NCI-H2107 (cell line): ENCODE measurements around the gene ODAPH.
A peak's percentile ranks its signal among the peaks of the same experiment; 100 is the strongest.
"Not testable (repeated sequence)": the region's sequence is repeated elsewhere in the genome, so short reads cannot be mapped to it uniquely, and the experiment has no call there.

ENCODE experiments used
- DNase-seq: peaks from one replicate; lab custom pipeline; 2025; lab: John Stamatoyannopoulos, UW

The ODAPH gene, protein sequence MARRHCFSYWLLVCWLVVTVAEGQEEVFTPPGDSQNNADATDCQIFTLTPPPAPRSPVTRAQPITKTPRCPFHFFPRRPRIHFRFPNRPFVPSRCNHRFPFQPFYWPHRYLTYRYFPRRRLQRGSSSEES

DNA sequence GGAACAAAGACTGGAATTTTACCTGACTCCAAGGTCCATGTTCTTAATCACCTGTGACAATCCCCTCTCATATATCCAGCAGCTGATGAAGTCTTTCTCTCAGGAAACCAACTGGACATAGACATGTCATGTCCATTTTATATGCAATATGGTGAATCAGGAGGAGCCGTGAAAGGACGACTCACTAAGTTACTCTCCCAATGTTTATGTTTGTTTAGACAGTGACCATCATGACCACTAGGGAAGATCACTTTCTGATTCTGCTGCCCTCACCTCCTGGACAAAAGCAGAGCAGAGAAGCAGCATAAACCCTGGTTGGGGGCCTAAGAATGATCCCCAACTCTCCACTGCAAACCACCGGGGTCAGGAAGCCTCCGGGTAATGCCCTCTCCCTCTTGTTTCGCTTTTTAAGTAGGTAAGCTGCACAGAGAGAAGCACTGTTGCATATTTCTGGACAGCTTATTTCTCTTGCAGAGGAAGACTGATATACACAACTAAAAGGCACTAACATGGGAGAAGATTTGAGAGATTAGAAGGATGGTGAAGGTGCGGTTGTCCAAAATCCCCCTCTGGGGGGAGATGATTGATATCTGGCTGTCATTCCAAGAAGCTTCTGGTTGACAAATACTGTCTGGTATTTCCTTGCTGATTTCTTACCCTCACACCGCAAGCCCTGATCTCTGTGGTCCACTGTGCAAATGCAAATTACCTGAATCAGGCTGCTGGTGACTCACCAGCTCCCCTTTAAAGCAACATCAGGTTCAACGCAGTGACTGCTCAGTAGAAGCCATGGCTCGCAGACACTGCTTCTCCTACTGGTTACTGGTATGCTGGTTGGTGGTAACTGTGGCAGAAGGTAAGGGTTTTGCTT lies at the start of gene ODAPH:
ODAPH (plus strand) TSS at position 773 of the 871 bp plus-strand sequence; CDS start at position 790, 17 bp downstream.
- DNase-seq, result no peak

DNA sequence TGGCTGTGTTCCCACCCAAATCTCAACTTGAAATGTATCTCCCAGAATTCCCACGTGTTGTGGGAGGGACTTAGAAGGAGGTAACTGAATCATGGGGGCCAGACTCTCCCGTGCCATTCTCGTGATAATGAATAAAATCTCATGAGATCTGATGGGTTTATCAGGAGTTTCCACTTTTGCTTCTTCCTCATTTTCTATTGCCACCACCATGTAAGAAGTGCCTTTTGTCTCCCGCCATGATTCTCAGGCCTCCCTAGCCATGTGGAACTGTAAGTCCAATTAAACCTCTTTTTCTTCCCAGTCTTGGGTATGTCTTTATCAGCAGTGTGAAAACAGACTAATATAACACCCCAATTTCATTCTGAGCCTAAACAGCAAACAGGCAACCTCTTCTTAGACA lies 46.3 kb upstream of the ODAPH start:
- DNase-seq, result not testable (repeated sequence)

DNA sequence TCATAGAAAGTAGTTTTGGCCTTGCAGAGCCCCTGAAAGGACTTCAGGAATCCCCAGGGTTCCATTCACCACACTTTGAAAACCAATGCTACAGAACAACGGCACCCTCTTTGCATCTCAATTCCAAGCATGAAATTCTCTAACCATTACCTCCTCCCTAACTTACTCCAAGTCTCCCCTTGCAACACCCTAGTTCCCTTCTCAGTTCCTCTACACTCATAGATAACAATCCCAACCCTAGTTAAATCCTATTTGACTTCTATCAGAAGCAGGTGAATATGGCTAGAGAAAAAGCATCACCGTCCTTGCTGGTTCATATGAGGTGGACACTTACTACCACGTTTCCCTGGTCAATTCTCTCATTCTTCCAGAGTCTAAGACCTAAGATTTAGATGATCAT lies 44.0 kb upstream of the ODAPH start:
- DNase-seq, result no peak

DNA sequence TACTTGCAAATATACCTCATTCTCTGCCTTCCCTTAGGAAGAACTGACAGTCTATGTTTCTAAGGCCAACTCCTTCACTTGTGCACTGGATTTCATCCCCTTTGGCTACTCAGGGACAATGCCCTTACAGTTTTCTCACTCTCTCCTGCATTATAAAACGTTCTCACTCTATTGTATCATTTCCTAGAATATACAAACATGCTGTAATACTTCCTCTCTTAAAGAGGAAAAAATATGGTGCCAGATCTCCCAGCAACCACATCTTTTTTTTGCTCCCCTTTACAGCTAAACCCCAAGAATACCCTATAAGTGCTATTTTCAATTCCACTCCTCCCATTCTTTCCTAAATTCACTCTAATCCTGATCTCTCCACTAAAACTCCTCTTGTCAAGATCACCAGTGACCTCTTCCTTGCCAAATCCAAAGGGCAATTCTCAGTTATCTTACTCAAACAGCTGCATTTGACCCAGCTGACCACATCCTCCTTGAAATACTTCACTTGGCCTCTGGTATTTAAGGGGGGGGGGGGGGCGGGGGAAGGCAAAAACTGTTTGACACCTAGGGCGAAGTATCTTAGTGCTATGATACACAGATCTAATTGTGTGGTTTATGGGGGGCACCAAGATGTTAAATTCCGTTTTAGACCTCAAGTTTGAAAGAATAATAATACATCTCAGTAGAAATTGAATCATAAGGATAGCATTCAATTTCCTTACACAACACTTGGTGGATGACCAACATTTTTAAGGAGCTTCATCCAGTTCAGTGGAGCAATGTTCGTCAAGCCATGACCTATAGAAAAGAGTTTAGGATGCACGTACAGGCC lies 43.3 kb upstream of the ODAPH start:
- no peak for DNase-seq

DNA sequence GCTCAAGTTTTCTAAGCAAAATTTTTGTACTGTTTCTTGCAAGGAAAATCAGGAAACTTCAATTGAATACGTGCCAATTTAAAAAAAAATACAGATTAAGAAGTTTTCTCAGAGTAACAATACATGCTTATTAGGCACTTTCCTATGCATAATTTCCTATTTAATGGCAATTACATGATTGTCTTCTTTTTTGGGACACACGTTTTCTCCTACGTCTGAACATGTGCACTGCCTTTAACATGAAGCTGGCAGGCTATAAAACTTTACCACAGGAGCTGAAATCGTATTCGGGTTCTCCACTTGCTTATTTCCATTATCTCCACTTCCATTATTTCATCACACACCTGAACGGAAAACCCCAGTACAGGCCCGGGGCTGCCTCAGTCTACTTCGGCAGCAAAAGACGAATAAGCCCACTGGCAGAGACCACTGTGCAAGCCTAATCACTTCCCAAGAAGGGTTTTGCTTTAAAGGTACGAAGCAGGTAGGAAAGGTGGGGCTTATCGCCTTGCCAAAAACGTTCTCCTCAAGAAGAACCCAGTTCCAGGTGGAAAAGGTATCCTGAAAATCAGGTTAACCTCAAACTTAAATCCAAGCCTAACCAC lies 42.2 kb upstream of the ODAPH start:
- DNase-seq, result no peak

DNA sequence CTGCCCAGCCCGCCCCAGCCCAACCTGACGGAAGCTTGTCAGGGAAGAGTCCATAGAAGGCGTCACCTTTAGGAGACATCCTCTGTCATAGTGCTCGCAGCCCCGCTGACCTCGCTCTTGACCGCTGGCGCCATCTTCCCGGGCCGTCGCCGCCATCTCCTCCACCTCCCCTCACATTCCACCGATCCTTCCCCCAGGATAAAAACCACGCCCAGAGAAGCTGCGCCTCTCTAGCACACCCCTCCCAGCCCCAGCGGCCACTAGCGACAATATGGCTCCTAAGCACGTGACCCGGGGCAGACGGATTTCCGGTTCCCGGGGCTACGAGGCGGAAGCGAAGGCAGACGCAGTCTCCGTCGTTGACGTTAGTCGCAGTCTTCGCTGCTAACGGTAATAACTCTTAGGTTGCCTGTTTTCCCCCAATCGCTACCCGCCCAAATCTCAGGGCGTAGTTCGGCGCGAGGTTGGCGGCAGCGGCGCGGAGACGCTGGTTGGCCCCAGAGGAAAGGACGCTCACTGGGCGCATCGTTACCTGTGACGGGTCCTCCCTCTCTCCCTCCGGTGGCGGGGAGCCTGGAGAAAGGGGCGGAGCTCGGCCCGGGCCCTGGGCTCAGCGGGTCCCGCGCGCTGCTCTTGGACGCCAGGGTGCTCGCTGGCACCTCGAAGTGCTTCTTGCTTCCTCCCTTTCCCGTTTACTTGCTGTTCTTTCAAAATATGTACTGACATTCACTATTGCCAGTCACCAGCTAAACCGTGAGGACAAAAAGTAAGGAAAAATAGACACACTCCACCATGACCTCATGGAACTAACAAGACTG lies 41.5 kb upstream of the ODAPH start, which contains the start of the genes RCHY1 and THAP6:
RCHY1 (minus strand) TSS at position 273 of the 818 bp plus-strand sequence; CDS start at position 156, 117 bp downstream.
THAP6 (plus strand) TSS at position 343 of the 818 bp plus-strand sequence. CDS start 980 bp downstream, outside the sequence.
- peak; percentile 74 for DNase-seq

DNA sequence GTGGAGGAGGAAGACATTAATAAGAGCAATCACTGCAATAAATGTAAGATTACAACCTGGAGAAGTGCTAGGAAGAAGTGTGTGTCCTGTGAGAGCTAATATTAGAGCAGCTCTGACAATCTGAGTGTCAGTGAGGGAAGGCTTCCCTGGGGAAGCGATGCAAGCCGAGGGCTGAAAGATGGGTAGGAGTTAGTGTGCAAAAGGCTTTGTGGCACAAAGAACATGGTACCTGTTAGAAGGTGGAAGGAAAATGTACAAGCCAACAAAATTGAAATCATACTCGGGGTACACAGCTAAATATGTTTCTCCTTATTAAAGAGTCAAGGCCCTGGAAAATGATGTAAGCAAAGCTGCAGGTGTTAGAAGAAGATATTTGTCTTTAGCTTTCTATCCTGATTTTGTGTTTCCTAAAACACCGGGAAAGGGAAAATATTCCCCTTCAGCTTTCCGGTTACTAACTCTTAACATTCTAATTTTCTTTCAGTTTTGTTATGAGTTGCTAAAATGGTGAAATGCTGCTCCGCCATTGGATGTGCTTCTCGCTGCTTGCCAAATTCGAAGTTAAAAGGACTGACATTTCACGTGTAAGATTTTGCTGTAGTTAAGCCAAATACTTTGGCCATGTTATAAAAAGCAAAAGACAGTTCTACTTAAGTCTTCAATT lies 40.8 kb upstream of the ODAPH start:
- no peak for DNase-seq

DNA sequence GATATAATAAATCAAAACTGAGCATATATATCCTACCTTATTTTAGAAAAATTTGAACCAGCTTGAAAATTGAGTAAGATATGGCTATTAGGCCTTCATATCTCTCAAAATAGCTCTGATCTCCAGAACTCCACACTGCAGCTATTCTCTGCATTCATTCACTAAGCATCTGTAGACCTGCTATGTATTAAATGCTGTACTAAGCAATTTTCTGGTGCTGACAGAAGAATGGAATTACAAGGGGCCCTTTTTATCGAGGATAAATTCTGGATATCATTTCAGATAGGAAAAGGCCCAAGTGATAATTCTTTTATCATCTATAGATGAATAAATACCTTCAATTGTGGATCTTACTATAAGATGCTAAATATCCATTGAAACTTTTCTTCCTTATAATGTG lies 39.7 kb upstream of the ODAPH start:
- DNase-seq, result no peak

DNA sequence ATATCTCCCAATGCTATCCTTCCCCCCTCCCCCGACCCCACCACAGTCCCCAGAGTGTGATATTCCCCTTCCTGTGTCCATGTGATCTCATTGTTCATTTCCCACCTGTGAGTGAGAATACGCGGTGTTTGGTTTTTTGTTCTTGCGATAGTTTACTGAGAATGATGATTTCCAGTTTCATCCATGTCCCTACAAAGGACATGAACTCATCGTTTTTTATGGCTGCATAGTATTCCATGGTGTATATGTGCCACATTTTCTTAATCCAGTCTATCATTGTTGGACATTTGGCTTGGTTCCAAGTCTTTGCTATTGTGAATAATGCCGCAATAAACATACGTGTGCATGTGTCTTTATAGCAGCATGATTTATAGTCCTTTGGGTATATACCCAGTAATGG lies 36.4 kb upstream of the ODAPH start:
- not testable (repeated sequence) for DNase-seq

DNA sequence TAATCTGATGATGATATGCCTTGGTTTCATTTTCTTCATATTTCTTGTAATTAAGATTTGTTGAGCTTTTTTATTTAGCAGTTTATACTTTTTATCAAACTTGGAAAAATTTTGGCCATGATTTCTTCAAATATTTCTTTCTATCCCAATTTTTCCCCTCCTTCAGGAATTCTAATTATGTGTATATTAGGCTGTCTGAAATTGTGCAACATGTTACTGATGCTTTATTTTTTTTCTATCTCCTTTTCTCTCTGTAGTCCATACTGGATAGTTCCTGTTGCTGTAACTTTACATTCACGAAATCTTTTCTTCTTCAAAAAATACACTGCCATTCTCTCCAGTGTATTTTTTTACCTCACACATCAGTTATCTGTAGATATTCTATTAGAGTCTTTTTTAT lies 30.8 kb upstream of the ODAPH start:
- no peak for DNase-seq

DNA sequence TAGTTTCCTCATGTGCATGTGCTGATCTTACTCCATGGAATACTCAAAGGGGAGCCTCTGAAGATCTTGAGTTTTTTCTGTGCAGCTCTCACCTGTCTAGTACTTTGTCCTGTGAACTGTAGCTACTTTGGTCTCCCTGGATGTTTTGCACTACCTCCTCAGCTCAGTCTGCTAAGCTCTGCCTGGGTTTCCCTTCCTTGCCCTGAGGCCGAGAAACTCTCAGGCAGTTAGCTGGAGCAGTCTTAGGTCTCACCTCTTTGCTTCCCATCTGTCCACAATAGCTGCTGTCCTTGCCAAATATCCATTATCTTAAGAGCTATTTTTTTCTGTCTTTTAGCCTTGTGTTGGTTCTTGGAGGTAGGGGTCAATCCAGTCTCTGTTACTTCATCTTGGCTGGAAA lies 30.0 kb upstream of the ODAPH start:
- DNase-seq, result no peak

DNA sequence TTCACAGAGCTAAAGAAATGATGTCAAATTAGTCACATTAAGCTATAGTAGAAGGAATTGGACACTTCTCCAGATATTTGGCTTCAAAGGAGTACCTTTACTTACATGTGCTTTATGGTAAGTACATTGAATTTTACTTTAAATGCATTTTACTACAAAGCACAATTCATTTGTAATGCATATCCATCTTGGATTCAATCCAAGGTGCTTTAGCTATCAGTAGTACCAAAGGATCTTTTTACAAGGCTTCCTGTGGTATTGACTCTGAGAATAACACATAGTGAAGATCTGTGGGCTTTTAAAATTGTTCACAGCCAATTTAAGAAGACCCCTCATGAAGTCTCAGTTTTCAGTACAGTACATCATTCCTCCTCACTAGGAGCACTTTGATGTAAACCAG lies 28.4 kb upstream of the ODAPH start:
- DNase-seq, result no peak

DNA sequence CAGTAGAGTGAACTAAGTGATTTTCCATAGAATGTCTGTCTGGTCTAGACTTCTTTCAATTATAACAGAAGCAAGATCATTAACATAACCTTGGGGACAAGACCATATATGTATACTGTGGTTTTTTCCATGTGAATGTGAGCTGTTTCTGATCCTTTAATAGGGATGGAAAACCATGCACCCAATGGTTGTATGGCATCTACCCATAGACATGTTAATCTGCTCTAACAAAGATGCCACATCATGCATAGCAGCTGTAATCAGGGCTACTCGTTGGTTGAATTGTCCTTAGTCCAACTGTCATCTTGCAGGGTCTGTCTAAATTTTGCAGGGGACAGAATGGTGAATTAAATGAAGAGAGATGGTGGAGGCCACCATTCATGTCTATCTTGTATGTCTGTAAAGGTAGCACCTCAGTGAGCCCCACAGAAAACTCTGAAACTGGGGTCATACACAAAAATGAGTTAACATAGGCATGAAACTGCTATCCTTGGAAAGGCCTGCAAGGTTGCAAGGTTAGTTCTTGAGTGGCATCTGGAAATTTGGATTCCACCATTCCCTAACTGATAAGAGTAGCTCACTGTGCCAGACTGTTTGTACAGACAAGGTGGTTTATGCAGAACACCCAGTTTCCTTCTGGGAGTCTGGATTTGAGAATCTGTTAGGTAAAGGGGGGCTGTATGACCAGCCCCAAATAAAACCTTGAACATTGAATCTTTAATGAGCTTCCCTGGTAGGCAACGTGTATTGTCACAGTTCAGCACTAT lies 25.1 kb upstream of the ODAPH start:
- no peak for DNase-seq

DNA sequence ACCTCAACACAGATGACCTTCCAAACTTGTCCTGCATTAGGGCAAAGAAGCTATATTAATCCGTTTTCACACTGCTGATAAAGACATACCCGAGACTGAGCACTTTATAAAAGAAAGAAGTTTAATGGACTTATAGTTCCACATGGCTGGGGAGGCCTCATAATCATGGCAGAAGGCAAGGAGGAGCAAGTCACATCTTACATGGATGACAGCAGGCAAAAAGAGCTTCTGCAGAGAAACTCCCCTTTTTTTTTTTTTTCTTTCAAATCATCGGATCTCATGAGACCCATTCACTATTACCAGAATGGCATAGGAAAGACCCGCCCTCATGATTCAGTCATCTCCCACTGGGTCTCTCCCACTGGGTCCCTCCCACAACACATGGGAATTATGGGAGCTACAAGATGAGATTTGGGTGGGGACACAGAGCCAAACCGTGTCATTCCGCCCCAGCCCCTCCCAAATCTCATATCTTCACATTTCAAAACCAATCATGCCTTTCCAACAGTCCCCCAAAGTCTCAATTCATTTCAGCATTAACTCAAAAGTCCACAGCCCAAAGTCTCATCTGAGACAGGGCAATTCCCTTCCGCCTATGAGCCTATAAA lies 24.2 kb upstream of the ODAPH start:
- DNase-seq, result not testable (repeated sequence)

DNA sequence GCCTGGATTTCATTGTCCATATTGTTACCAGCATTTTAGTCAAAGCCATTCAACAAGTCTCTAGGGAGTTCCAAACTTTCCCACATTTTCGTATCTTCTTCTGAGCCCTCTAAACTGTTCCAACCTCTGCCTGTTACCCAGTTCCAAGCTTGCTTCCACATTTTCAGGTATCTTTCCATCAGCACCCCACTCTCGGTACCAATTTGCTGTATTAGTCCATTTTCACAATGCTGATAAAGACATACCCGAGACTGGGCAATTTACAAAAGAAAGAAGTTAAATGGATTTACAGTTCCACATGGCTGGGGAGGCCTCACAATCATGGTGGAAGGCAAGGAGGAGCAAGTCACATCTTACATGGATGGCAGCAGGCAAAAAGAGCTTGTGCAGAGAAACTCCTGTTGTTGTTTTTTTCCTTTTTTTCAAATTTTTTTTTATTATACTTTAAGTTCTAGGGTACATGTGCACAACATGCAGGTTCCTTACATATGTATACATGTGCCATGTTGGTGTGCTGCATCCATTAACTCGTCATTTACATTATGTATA lies 22.5 kb upstream of the ODAPH start:
- DNase-seq, result not testable (repeated sequence)

DNA sequence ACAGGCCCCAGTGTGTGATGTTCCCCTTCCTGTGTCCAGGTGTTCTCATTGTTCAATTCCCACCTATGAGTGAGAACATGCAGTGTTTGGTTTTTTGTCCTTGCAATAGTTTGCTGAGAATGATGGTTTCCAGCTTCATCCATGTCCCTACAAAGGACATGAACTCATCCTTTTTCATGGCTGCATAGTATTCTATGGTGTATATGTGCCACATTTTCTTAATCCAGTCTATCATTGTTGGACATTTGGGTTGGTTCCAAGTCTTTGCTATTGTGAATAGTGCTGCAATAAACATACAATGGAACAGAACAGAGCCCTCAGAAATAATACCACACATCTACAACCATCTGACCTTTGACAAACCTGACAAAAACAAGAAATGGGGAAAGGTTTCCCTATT lies 21.9 kb upstream of the ODAPH start:
- DNase-seq, result not testable (repeated sequence)

DNA sequence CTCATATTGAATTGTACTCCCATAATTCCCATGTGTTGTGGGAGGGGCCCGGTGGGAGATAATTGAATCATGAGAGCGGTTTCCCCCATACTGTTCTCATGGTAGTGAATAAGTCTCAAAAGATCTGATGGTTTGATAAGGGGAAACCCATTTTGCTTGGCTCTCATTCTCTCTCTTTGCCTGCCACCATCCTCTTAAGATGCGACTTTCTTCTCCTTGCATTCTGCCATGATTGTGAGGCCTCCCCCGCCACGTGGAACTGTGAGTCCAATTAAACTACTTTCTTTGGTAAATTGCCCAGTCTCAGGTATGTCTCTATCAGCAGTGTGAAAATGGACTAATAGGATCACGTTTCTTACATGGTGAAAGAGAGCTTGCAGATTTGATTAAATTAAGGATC lies 18.6 kb upstream of the ODAPH start:
- DNase-seq, result not testable (repeated sequence)

DNA sequence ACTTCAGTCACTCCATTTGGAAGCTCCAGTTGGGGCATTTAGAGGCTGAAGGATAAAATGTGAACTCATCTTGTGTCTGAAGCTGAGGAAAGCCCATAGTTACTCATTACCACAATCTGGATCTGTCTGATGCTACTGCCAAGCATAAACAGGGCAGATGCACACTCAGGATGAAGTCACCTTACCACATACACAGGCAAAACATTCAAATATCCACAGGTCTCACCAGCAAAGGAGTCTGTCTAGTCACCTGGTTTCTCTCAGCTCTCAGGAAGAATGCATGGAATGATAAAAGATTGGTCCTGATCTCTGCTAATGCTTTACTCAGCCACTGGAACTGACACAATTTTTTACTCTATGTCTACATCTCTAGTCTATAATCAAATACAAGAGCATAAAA lies 13.0 kb upstream of the ODAPH start:
- no peak for DNase-seq

DNA sequence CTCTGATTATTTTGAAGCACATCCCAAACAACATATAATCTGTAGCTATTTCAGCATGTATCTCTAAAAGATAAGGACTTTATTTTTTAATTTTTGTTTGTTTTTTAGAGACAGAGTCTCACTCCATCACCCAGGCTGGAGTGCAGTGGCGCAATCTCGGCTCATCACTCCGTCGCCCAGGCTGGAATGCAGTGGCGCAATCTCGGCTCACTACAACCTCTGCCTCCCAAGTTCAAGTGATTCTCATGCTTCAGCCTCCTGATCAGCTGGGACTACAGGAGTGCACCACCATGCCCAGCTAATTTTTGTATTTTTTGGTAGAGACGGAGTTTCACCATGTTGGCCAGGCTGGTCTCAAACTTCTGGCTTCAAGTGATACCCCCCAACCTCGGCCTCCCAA lies 11.6 kb upstream of the ODAPH start:
- DNase-seq, result not testable (repeated sequence)
